ENCODE results near the gene SLC49A3.

- TF ChIP-seq CTCF (IDR thresholded peaks at IDR 0.05): no peak
- TF ChIP-seq POLR2A (IDR thresholded peaks at IDR 0.05): no peak
These were observed 36.7 kb upstream of the SLC49A3 start for GRCh38 chr4:725391-726234.
